Measurements from ENCODE around the gene EIF3B.
A peak's percentile ranks its signal among the peaks of the same experiment; 100 is the strongest.
"Not testable (repeated sequence)": the region's sequence is repeated elsewhere in the genome, so short reads cannot be mapped to it uniquely, and the experiment has no call there.

EIF3B gene

DNA sequence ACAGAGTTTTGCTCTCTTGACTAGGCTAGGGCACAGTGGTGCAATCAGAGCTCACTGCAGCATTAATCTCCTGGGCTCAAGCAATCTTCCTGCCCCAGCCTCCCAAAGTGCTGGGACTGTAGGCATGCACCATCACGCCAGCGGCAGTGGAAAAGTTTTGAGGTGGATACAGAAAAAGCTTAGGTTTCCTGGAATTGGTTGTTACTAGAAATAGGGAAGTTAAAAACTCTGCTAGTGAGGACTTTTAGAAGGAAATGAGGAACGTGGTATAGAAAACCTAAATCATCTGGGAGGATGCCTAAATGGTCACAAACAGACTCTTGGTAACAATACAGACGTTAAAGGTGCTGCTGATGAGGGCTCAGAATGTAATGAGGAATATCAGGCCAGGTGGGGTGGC lies 29.5 kb upstream of the EIF3B start:
- no peak for TF ChIP-seq ZNF274 (IDR thresholded peaks at IDR 0.05; ENCODE audit: low read depth, low read length)
- H3K4me3 ChIP-seq (ENCODE audit: low read length): no peak overlapping the region

DNA sequence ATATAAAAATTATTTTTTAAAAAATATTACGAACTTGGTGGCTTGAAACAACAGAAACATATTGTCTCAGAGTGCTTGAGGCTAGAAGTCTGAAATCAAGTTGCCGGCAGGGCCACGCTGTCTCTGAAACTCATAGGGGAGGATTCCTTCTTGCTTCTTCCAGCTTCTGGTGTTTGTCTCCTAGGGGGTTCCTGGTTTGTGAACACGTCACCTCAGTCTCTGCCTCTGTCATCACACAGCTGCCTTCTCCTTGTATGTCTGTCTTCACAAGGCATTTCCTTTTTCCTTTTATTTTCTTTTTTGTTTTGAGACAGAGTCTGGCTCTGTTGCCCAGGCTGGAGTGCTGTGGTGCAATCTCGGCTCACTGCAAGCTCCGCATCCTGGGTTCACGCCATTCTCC lies 27.7 kb upstream of the EIF3B start:
- TF ChIP-seq ZNF274 (IDR thresholded peaks at IDR 0.05; ENCODE audit: low read depth, low read length): no peak
- H3K4me3 ChIP-seq (ENCODE audit: low read length): no peak overlapping the region

DNA sequence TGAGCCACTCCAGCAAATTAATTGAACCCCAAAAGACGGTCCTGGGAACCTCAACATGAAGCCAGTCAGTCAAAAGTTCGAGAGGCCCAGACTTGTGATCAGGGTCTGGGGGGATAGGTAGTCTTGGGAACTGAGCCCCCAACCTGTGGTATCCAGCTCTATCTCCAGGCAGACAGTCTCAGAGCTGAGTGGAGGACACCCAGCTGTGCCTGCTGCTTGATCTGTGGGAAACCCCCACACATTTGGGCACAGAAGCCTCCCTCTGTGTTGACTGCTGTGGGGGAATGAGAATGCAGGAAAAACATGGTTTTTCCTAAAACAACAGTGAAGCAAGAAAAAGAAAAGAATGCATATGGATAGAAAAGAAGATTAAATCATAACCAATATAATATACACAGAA lies 24.1 kb upstream of the EIF3B start:
- H3K4me3 ChIP-seq (ENCODE audit: low read length): no peak overlapping the region
- no peak for TF ChIP-seq ZNF274 (IDR thresholded peaks at IDR 0.05; ENCODE audit: low read depth, low read length)

DNA sequence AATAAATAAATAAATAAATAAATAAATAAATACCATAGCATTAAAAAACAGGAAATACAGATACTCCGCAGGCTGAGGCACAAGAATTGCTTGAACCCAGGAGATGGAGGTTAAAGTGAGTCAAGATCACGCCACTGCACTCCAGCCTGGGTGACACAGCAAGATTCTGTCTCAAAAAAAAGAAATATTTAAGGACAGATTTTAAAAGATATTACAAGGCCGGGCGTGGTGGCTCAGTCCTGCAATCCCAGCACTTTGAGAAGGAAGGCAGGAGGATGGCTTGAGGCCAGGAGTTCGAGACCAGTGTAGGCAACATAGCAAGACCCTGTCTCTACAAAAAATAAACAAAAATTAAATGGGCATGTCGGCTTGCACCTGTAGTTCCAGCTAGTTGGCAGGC lies 22.9 kb upstream of the EIF3B start:
- H3K4me3 ChIP-seq (ENCODE audit: low read length): no peak overlapping the region
- no peak for TF ChIP-seq ZNF274 (IDR thresholded peaks at IDR 0.05; ENCODE audit: low read depth, low read length)

DNA sequence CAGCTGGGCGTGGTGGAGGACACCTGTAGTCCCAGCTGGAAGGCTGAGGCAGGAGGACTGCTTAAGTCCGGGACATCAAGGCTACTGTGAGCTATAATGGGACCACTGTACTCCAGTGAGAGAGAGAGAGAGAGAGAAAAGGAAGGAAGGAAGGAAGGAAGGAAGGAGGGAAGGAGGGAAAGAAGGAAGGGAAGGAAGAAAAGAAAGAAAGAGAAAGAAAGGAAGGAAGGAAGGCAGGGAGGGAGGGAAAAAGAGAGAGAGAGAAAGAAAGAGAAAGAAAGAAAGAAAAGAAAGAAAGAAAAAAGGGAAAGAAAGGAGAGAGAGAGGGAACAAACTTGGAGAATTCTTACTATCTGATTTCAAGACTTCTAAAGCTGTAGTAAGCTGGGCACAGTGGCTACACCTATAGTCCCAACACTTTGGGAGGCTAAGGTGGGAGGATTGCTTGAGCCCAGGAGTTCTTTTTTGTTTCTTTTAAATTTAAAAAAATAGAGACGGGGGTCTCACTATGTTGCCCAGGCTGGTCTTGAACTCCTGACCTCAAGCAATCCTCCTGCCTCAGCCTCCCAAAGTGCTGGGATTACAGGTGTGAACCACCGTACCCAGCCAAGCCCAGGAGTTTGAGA lies 21.9 kb upstream of the EIF3B start:
- not testable (repeated sequence) for H3K4me3 ChIP-seq (ENCODE audit: low read length)

DNA sequence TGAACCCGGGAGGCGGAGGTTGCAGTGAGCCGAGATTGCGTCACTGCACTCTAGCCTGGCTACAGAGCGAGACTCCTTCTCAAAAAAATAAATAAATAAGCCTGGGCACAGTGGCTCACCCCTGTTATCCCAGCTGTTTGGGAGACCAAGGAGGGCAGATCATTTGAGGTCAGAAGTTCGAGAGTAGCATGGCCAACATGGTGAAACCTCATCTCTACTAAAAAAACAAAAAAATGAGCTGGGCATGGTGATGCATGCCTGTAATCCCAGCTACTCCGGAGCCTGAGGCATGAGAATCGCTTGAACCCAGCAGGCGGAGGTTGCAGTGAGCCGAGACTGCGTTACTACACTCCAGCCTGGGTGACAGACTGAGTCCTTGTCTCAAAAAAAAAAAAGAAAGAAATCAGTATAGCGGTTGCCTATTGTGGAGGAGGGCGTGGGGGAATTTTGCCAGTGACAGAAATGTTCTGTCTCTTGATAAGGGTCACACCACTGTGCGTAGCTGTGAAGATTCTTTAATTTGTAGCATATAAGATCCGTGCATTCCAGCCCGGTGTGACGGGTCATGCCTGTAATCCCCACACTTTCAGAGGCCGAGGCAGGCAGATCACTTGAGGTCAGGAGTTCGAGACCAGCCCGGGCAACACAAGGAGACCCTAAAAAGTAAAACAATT lies 17.9 kb upstream of the EIF3B start:
- no peak for TF ChIP-seq ZNF274 (IDR thresholded peaks at IDR 0.05; ENCODE audit: low read depth, low read length)
- H3K4me3 ChIP-seq (ENCODE audit: low read length): no peak overlapping the region

DNA sequence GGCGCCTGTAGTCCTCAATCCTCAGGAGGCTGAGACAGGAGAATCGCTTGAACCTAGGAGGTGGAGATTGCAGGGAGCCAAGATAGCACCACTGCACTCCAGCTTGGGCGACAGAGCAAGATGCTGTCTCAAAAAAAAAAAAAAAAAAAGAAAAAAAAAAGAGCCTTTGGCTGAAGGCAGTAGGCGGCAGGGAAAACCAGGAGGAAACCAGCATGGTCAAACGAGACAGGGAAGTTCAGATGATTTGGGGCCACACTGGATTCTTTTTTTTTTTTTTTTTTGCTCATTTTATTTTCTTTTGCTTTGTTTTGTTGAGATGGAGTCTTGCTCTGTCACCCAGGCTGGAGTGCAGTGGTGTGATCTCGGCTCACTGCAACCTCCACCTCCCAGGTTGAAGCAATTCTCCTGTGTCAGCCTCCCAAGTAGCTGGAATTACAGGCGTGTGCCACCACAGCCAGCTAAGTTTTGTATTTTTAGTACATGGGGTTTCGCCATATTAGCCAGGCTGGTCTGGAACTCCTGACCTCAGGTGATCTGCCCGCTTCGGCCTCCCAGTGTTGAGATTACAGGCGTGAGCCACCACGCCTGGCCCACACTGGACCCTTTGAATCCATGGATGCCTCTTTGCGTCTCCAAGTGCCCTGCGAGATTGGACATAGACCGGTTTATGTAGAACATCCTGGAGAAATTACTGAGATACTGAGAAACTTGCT lies 7.1 kb upstream of the EIF3B start:
- H3K4me3 ChIP-seq (ENCODE audit: low read length): not testable (repeated sequence)

DNA sequence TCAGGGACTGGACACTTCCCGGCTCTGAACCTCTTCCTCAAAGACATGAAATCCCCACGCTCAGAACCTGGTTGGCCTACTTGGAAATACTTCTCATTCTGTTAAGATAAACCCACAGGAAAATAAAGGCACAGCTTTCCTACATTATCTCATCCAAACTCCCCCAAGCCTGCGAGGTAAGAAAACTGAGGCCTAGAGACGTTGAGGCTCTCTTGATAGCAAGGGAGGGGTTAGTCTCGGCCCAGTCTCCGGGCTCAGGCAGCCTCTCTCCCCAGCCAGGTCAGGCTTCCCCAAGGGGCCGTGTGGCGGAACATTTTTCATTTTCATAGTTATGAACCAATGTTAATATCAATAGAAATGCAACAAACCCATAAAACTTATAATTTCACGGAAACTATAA lies 4.6 kb upstream of the EIF3B start:
- no peak for TF ChIP-seq ZNF274 (IDR thresholded peaks at IDR 0.05; ENCODE audit: low read depth, low read length)
- H3K4me3 ChIP-seq (ENCODE audit: low read length): no peak overlapping the region

DNA sequence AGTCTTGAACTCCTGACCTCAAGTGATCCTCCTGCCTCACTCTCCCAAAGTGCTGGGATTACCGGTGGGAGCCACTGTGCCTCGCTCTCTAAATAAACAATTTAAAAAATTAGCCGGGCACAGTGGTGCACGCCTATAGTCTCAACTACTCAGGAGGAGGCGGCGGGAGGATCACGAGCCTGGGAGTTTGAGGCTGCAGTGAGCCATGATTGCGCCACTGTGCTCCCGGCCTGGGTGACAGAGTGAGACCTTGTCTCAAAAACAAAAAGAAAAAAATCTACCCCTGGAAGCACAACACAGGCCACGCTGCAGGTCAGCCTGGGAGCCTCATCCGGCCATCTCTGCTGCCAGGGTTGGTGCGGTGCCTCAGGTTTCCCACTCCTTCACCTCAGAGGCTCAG lies 3.8 kb upstream of the EIF3B start:
- H3K4me3 ChIP-seq (ENCODE audit: low read length): no peak overlapping the region
- no peak for TF ChIP-seq ZNF274 (IDR thresholded peaks at IDR 0.05; ENCODE audit: low read depth, low read length)

DNA sequence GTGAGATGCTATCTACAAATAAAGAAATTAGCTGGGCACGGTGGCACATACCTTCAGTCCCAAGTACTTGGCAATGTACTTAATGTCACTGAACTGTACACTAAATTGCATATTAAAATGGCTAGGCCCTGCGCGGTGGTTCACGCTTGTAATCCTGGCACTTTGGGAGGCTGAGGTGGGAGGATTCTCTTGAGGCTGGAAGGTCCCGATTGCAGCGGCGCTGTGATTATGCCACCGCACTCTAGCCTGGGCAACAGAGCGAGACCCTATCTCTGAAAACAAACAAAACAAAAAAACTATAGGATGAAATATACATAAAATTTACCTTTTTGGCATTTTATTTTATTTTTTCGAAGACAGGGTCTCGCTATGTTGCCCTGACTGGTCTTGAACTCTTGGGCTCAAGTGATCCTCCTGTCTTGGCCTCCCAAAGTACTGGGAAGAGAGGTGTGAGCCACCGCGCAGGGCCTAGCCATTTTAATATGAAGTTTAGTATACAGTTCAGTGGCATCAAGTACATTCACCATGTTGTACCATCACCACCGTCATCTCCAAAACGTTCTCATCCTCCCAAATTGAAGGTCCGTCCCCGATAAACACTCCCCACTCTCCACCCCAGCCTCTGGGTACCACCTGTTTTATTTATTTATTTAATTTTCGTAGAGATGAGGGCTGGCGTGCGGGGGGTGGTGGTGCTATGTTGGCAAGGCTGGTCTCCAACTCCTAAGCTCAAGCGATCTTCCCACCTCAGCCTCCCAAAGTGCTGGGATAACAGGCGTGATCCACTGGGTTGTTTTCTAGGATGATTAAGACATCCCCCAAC lies 1.3 kb upstream of the EIF3B start:
- TF ChIP-seq ZNF274 (IDR thresholded peaks at IDR 0.05; ENCODE audit: low read depth, low read length): no peak
- H3K4me3 ChIP-seq (ENCODE audit: low read length): peak overlapping the region; percentile 97

DNA sequence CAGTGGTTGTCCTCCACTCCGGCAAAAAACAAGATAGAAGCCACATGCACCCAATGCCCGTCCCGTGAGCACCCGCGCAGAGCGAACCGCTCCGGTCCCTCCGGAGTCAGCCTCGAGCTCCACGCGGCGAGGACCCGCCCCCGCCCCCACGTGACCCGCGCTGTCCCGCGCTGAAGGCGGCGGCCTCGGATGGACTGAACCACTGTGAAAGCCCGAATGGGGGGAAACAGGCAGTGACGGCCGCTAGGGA lies 766 bp upstream of the EIF3B start:
- no peak for TF ChIP-seq ZNF274 (IDR thresholded peaks at IDR 0.05; ENCODE audit: low read depth, low read length)
- H3K4me3 ChIP-seq (ENCODE audit: low read length): peak overlapping the region; percentile 97

DNA sequence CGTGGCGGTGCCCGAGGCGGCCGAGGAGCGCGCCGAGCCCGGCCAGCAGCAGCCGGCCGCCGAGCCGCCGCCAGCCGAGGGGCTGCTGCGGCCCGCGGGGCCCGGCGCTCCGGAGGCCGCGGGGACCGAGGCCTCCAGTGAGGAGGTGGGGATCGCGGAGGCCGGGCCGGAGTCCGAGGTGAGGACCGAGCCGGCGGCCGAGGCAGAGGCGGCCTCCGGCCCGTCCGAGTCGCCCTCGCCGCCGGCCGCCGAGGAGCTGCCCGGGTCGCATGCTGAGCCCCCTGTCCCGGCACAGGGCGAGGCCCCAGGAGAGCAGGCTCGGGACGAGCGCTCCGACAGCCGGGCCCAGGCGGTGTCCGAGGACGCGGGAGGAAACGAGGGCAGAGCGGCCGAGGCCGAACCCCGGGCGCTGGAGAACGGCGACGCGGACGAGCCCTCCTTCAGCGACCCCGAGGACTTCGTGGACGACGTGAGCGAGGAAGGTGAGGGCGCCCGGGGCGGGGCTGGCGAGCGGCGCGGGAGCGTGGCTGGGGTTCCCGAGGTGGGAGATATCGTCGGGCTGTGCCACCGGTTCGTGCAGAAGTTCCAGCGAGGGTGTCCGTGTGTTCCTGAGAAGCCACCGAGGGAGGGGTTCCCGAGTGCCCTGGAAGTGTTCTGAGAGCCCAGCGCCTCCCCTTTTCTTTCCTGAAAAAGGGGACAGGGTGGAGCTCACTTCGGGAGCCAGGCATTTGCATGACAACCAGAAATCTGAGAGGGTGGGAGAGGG lies 495 bp downstream of the EIF3B start:
- H3K4me3 ChIP-seq (ENCODE audit: low read length): peak overlapping the region; percentile 97
- no peak for TF ChIP-seq ZNF274 (IDR thresholded peaks at IDR 0.05; ENCODE audit: low read depth, low read length)

DNA sequence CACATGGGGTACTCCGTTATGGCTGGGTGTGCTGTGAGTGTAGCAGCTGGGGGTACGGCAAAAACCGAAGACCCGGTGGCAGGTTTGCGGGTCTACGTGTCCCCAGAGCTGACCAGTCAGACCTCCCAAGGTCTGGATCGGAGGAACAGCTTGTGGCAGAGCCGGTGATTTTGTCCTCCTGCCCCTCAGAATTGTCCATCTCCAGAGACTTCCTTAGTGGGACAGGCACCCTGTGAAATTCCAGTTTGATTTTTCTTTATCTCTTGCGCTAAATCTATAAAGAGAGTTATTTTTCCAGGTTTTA lies 1.0 kb downstream of the EIF3B start:
- H3K4me3 ChIP-seq (ENCODE audit: low read length): peak overlapping the region; percentile 97
- TF ChIP-seq ZNF274 (IDR thresholded peaks at IDR 0.05; ENCODE audit: low read depth, low read length): no peak

DNA sequence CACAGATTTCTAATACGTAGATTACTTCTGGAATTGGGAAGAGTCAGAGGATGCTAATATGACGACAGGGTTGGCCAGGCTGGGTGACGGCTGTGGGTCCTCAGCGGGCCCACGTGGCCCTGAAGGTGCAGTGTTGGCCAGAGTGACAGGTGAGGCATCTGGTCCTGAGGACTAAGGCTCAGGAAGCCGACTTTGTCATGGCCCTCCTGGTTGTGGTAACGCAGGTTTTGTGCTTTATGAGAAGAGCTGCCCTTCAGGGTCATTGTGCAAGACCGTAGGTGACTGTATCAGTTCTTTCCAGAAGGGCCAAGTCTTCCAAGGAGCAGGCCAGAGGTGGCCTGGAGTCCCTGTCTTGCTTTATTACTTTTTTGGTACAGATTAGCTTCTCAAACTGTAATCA lies 2.5 kb downstream of the EIF3B start:
- TF ChIP-seq ZNF274 (IDR thresholded peaks at IDR 0.05; ENCODE audit: low read depth, low read length): no peak
- H3K4me3 ChIP-seq (ENCODE audit: low read length): no peak overlapping the region

Data from GM08714 (cell line).